ENCODE data around the gene HEBP2. TPM values are rescaled to one million over a fixed set of nuclear protein-coding genes. Genes with fewer than 3 reads are reported as not detected.

HEBP2 gene
- total RNA-seq, 1 experiment from 2014 or later = 30.9 TPM

DNA sequence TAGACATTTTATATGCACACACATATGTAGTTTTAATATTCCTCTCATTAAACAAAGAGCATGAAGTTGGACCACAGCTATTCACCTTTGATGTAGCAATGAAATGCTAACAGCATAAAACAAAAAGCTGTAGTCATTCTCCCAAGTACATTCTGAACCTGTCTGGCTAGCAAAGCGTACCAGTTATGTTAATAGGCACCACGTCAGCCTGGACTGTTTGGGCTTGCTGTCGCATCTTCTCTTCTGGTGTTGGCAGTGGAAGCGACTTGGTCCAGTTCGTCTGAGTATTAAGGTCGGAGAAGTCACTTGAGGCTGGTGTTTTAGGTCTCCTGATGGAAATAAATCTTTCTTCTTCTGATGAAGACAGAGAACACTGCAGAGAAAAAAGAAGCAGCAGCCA, 42.8 kb downstream of the HEBP2 start:
- Histone ChIP-seq H3K36me3 (no peaks in the 10 kb centered on the region; the same call in 1 of the 2 replicates), H3K4me3 (no peak overlapping the region), H3K27ac (no peak overlapping the region), H3K27me3 (no peaks in the 10 kb centered on the region), H3K4me1 (no peaks in the 10 kb centered on the region), H3K9me3 (replicated peaks) (0 out of 2 replicates have a peak, but pooled peaks cover 3% of the 10 kb centered on the region)
- no peak for DNase-seq

DNA sequence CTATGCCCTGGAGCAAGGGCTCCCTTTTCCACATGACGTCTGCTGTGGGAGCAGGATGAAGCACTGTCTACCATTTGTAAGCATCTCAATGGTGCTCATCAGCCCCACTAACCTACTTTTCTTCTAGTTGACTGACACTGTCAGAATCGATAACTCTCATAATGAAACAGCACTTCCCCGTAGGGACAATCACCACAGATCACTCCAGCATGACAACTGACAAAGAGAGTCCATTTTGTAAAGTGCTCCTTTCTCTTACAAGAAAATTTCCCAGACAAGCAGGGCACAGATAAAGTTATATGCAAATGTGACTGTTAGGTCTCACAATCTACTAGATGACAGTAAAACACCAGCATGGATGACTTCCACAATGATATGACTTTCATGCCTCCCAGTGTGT, 46.4 kb downstream of the HEBP2 start:
- no peaks in the 10 kb centered on the region for H3K27me3 ChIP-seq
- H3K4me3 ChIP-seq = no peak overlapping the region
- H3K9me3 ChIP-seq (replicated peaks) = no peaks in the 10 kb centered on the region
- no peak overlapping the region for H3K27ac ChIP-seq
- DNase-seq = no peak
- H3K4me1 ChIP-seq = no peaks in the 10 kb centered on the region; the same call in 1 of the 2 replicates
- H3K36me3 ChIP-seq = no peaks in the 10 kb centered on the region

DNA sequence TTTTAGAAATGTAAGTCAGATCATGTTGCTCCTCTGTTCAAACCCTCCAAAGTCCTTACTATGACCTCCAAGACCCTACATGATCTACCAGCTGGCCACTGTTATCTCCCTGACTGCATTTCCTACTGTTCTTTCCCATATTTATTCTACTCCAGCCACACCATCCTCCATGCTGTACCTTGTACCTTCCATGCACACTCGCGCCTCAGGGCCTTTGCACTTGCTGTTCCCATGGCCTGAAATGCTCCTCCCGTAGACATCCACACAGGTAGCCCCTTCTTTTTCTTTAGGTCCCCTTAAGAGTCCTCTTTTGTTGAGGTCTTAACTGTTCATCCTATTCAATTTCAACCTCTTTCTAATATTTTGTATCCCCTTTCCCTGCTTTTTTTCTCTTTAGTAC, 47.0 kb downstream of the HEBP2 start:
- DNase-seq = no peak
- H3K27ac ChIP-seq = no peak overlapping the region
- no peak overlapping the region for H3K4me3 ChIP-seq
- peaks cover 3% of the 10 kb centered on the region; the same call in 1 of the 2 replicates for H3K4me1 ChIP-seq
- H3K27me3 ChIP-seq = no peaks in the 10 kb centered on the region
- no peaks in the 10 kb centered on the region for H3K36me3 ChIP-seq
- H3K9me3 ChIP-seq (replicated peaks) = no peaks in the 10 kb centered on the region

DNA sequence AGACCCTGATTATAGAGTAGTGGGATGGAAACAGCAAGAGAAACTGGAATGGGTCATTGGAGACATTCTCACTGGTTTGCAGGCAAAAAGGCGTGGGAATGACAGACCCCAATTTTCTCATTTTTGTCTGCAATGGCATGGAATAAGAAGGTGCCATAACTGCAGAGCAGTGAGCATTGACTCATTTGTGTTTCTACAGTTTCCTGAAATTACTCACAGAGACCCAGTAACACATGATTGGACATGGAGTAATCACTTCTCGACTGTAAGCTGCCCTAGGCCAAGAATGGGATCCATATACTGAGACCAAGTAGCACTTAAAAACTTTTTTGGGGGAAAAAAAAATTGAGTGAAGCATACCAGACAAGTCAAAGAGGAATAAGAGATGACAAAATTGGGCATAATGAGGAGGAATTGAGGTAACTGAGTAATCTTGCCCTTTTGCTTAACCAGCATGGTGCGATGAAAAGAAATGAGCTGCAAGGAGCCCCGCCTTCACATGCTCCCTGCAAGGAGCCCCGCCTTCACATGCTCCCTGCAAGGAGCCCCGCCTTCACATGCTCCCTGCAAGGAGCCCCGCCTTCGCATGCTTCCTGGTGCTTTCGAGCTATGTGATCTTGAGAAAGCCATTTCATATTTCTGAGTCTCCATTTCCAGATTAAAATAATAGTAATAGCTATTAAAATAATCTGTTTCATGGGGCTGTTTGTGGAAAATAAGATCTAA, 51.1 kb downstream of the HEBP2 start:
- no peak for DNase-seq
- H3K4me3 ChIP-seq = no peak overlapping the region
- H3K27ac ChIP-seq = no peak overlapping the region
- H3K9me3 ChIP-seq (replicated peaks) = no peaks in the 10 kb centered on the region
- H3K4me1 ChIP-seq = peaks cover 5% of the 10 kb centered on the region; the same call in 1 of the 2 replicates
- no peaks in the 10 kb centered on the region for H3K27me3 ChIP-seq
- H3K36me3 ChIP-seq = no peaks in the 10 kb centered on the region

DNA sequence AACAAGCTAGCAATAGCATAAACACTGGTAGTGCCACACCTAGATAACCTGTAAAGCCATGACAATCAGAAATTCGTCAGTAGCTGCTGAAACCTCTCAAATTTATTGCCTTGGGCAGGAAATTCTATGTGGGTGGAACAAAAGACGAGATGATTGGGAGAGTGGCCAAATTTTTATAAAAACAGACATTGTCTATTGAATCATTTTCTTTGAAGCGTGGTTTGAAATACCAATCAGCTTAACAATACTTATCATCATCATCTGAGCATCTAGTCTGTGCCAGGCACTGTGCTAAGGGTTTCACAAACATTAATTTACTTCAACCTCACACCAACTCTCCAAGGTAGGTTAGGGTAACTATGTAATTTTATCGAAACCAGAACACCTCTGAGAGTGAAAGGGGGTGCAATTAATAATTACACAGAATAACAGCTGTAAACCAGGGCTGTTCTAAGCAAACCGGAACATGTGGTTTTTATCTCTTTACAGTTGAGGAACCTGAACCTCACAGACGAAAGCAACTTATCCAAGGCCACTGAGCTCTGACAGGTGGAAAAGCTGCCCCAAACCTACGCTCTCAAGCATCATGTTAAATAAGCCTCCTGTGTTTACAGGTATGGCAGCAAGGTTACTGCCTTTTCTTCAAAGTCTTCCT, 51.9 kb downstream of the HEBP2 start:
- Histone ChIP-seq H3K4me1 (peaks cover 5% of the 10 kb centered on the region; the same call in 1 of the 2 replicates), H3K36me3 (no peaks in the 10 kb centered on the region), H3K4me3 (no peak overlapping the region), H3K9me3 (replicated peaks) (no peaks in the 10 kb centered on the region), H3K27me3 (no peaks in the 10 kb centered on the region), H3K27ac (no peak overlapping the region)
- no peak for DNase-seq

DNA sequence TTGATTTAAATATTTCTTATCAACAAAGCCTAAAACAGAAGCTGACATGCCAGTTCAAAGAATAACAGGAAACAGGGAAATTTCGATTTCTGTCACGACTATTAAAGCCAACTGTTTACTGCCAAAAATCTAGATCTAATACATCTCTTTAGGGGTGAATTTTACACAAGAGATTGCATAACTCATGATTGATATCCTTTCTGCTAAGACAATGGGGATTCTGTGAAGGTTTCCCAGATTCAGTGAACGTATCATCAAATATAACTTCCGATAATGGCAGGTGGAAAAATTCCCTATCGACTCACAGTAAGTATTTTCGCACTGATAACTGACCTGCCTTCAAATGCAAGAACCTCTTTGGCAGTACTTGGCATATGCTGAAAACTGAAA, 52.4 kb downstream of the HEBP2 start:
- Histone ChIP-seq H3K4me1 (peaks cover 5% of the 10 kb centered on the region; the same call in 1 of the 2 replicates), H3K27ac (no peak overlapping the region), H3K36me3 (no peaks in the 10 kb centered on the region), H3K27me3 (no peaks in the 10 kb centered on the region), H3K4me3 (no peak overlapping the region), H3K9me3 (replicated peaks) (no peaks in the 10 kb centered on the region)
- no peak for DNase-seq

DNA sequence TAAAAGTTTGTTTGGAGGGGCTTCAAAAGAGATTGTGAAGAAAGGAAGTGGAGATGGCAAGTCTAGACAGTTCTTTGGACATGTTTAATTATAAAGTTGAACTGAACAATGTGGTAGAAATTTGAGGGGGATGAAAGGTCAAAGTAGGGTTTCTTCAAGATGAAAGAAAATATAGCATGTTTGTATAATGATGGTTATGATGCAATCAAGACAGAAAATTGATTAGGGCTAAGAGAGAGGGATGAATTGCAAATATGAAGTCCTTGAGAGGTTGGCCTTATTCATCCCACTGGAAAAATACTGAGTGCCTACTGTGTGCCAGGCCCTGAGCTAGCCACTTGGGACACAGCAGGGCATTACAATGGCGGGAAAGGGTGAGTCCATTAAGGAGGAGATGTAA, 57.6 kb downstream of the HEBP2 start:
- Histone ChIP-seq H3K4me1 (no peaks in the 10 kb centered on the region), H3K27me3 (no peaks in the 10 kb centered on the region), H3K27ac (no peak overlapping the region), H3K36me3 (no peaks in the 10 kb centered on the region), H3K9me3 (replicated peaks) (no peaks in the 10 kb centered on the region), H3K4me3 (no peak overlapping the region)
- DNase-seq = no peak

DNA sequence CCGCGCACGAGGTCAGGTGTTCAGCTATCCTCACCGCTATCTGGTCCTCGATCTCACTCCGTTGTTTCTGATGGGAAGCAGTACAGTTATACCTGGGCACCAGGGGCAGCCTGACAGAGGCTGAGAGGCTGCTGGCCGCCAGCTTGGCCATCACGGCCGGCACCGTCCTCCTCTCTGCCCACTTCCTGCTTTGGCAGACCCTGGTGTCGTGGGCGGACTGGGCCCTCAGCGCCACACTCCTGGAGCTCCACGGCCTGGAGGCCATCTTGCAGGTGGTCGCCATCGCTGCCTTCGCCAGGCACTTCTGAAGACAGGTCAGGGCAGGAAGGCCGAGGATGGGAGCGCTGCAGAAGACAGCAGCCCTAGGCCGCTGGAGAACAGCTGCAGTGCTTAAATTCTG, 60.1 kb downstream of the HEBP2 start:
- Histone ChIP-seq H3K4me3 (no peak overlapping the region), H3K36me3 (no peaks in the 10 kb centered on the region), H3K9me3 (replicated peaks) (no peaks in the 10 kb centered on the region), H3K4me1 (no peaks in the 10 kb centered on the region), H3K27me3 (no peaks in the 10 kb centered on the region), H3K27ac (no peak overlapping the region)
- no peak for DNase-seq

DNA sequence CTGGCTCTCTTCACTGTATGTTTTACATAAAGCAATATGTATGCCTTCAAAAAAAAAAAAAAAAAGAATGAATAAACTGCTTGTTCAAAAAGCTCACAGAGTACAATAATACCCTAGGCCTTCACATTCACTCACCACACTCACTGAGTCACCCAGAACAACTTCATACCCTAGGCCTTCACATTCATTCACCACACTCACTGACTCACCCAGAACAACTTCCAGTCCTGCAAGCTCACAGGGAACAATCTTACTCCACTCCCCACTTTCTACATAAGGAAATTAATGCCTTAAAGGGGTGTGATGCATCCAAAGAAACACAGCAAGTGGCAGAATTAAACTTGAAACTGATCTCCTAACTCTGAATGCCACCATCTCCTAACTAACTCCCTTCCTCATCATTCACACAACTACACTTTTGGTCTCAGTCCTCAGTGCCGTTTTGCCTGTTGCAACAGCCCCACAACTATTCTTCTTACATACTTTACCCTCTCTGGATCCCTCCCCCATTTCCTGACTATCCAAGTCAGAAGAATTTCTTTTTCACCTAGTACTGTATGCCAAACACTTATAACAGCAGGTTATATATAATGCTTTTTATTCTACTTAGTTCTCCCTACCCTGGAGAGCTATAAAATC, 61.1 kb downstream of the HEBP2 start:
- no peaks in the 10 kb centered on the region for H3K4me1 ChIP-seq
- no peak overlapping the region for H3K4me3 ChIP-seq
- no peak for DNase-seq
- H3K27ac ChIP-seq = no peak overlapping the region
- no peaks in the 10 kb centered on the region for H3K27me3 ChIP-seq
- no peaks in the 10 kb centered on the region for H3K9me3 ChIP-seq (replicated peaks)
- no peaks in the 10 kb centered on the region for H3K36me3 ChIP-seq

DNA sequence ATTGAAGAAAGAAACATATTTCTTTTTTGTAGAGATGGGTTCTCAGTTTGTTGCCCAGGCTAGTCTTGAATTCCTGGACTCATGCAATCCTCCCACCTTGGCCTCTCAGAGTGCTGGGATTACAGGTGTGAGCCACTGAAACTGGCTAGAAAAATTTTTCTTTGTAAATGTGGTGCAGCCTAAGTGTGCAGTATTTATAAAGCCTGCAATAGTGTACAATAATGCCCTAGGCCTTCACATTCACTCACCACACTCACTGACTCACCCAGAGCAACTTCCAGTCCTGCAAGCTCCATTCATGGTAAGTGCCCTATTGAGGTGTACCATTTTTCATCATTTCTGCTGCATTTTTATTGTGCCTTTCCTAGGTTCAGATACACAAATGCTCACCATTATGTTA, 63.9 kb downstream of the HEBP2 start:
- DNase-seq = no peak
- no peaks in the 10 kb centered on the region for H3K36me3 ChIP-seq
- H3K27ac ChIP-seq = no peak overlapping the region
- no peaks in the 10 kb centered on the region for H3K9me3 ChIP-seq (replicated peaks)
- H3K4me3 ChIP-seq = no peak overlapping the region
- H3K27me3 ChIP-seq = no peaks in the 10 kb centered on the region
- H3K4me1 ChIP-seq = no peaks in the 10 kb centered on the region

DNA sequence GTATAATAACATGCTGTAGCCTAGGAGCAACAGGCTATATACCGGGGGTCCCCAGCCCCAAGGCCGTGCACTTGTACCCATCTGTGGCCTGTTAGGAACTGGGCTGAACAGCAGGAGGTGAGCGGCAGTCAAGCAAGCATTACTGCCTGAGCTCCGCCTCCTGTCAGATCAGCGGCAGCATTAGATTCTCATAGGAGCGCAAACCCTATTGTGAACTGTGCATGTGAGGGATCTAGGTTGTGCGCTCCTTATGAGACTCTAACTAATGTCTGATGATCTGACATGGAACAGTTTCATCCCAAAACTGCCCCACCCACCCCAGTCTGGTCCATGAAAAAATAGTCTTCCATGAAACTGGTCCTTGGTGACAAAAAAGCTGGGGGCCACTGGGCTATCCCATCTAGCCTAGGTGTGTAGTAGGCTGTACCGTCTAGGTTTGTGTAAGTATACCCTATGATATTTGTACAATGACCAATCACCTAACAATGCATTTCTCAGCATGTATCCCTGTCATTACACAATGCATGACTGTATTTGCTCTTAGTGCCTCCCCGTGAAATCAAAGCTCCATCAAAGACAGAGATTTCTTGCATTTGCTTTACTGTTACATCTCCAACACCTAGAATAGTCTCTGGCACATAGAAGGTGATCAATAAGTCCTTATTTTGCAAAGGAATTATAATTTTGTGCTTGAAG, 64.4 kb downstream of the HEBP2 start:
- Histone ChIP-seq H3K36me3 (no peaks in the 10 kb centered on the region), H3K27me3 (no peaks in the 10 kb centered on the region), H3K4me1 (no peaks in the 10 kb centered on the region), H3K9me3 (replicated peaks) (no peaks in the 10 kb centered on the region), H3K27ac (no peak overlapping the region), H3K4me3 (no peak overlapping the region)
- DNase-seq = no peak

Other genes starting within 250 kb of the HEBP2 start
- 8.8 and 9.3 TPM in 2 replicates for gene ARFGEF3, start 242.3 kb upstream of the HEBP2 start, total RNA-seq (2014; rRNA removed; shearing (Covaris generic))
- gene PBOV1, start 185.7 kb upstream of the HEBP2 start, total RNA-seq (2014; rRNA removed; shearing (Covaris generic)) = not detected in 2 replicates
- 0.12 TPM in 1 of 2 replicates, not detected in the other for gene SMIM28, start 26.3 kb upstream of the HEBP2 start, total RNA-seq (2014; rRNA removed; shearing (Covaris generic))
- gene NHSL1, start 95.3 kb downstream of the HEBP2 start, total RNA-seq (2014; rRNA removed; shearing (Covaris generic)) = 4.1 and 5.3 TPM in 2 replicates